GM18519 (cell line): Measurements from ENCODE around the gene JARID2.

Source experiments
- ATAC-seq: cut with Tn5 transposase; IDR thresholded peaks from one replicate; pipeline ENCODE4 v1.9.1; 2021; ENCODE audit warnings: mild to moderate bottlenecking, moderate library complexity; ENCODE audit not compliant: unreplicated experiment, low FRiP score

JARID2 gene

DNA sequence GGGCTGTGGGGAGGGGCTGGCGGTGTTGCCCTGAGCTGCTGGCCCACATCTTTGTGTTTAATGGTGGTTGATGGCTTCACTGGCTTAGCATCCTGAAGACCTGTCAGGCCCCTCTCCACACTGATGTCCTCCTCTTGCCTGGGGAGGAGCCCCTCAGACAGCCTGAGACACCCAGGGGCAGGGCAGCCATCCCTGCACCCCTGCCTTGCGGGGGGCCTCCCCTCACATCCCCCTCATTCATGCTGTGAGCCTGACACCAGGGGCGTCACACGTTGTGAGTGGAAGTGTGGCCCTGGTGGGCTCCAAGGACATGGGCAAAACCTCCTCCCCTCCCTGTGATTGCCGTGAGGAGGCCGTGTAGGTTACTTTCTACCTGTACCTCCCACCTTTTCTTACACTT is 264.3 kb downstream of the JARID2 start:
- ATAC-seq: no peak

- ATAC-seq: no peak
Measured at GRCh38 chr6:15510536-15511247, 264.8 kb downstream of the JARID2 start.

DNA sequence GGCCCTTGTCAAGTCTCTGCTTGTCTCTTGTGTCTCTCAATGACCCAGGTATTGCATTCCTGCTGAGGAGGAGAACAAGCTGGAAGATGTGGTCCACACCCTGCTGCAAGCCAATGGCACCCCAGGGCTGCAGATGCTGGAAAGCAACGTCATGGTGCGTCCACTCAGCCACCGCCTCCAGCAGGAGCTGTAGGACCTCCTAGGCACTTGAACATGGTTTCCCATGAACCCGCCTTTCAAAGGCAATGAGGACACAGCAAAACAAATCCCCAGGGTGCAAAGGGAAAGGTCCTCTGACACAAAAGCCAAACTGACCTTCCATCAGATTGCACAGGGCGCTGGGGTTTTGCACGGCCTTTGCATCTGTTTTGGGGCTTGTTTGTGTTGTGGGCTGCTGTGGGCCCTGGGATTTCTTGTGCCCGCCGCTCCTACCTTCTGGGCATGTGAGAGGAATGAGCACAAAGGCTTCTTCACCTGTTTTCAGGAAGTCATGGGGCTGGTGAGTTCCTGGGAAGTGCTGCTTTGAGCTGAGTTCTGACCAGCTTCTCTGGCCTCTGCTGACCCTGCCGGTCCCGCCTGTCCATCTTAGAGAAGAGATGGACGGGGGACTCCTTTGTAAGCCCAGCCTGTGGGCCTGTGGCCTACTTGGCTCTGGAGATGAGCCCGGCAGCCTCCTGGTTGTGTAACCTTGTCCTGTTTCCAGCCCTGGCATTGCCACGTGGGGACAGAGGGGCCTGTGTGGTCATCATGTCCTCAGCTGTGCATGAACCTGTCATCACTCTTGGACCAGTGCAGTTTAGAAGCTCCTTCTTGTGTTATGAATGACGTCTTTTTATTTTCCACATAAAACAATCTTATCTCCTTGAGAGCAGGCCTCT is 265.6 kb downstream of the JARID2 start:
- no peak for ATAC-seq

- no peak for ATAC-seq
Measured at GRCh38 chr6:15512126-15512525, 266.3 kb downstream of the JARID2 start.

DNA sequence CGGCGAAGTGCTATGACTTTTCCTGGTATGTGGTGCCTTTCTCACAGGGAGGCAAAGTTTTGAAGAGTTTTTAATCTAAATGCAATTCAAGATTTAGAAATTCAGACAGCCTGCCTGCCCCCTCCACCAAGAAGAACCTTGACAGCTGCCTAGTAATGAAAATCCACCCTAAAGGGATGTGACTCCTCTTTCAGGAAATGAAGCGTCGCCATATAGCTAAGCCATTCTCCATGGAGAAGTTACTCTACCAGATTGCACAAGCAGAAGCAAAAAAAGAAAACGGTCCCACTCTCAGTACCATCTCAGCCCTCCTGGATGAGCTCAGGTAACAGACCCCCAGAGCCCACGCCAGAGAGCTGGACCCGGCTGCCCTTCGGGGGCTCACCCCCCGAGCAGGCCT is 266.9 kb downstream of the JARID2 start:
- no peak for ATAC-seq

- ATAC-seq: no peak
Measured at GRCh38 chr6:15513131-15513771, 267.4 kb downstream of the JARID2 start.

DNA sequence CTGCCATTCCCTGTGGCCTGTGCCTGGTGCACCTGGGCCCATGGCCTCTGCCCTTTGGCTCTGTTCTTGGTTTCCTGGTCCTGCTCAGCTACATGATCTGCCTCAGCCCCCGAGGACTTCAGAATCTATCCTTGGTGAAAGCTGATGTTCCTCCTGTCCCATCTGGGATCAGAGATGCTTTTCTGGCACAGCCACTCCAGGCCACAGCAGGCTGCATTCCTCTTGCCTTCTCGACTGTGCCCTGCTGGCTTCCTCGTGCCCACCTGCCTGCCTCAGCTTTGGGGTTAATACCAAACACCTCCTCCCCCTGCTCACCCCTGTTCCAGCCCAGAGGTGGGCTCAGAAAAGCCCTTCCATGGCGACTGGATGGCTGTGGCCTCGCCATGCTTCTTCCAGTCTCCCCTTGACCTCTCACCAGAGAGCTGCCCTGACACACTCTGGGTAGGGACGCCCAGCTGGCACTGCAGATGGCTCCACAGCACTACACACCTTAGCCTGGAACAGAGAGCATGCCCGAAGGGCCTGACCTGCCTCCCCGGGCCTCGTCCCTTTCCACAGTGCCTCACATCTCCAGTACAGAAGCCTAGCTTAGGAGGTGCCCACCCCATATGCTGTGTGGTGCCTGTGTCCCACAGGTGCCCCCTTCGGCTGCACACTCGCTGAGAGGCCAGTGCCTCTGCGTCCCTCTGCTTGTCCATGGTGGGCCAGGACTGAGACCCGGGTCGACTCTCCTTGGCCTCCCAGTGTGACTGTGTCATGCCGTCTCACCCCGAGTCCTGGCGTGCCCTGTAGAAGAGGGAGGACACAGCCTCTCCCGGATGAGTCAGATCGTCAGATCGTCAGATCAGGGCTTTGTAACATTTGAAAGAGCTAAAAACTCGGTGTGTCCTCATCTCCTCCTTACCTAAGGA is 268.2 kb downstream of the JARID2 start:
- no peak for ATAC-seq

GRCh38 chr6:15515226-15515625 is 269.4 kb downstream of the JARID2 start:
- ATAC-seq: no peak

DNA sequence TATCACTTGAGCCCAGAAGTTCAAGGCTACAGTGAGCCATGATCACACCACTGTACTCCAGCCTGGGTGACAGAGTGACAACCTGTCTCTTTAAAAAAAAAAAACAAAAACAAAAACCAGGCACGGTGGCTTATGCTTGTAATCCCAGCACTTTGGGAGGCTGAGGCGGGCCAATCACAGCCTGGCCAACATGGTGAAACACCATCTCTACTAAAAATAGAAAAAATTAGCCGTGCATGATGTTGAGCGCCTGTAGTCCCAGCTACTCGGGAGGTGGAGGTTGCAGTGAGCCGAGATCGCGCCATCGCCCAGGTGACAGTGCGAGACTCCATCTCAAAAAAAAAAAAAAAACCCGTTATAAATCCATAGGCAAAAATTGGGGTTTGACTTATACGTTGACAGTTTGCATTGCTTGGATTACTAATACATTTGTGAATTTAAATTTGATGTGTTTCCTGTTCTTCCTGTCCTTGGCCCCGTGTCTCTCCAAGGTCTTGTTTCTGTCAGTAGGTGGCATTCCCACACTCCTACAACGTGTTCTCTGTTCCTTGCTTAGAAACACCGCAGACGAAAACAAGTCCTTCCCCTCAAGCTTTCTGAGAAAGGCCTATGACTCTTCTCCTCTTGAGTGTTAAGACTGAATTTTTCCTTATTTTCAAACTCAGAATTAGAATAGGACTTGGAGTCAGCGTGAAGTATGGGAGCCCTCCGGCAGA is 269.9 kb downstream of the JARID2 start:
- ATAC-seq: no peak

GRCh38 chr6:15516378-15516777 is 270.5 kb downstream of the JARID2 start:
- ATAC-seq: no peak

- ATAC-seq: no peak
Measured at GRCh38 chr6:15516923-15517560, 271.2 kb downstream of the JARID2 start.

GRCh38 chr6:15517600-15517999 is 271.7 kb downstream of the JARID2 start:
- no peak for ATAC-seq

GRCh38 chr6:15518057-15518456 is 272.2 kb downstream of the JARID2 start:
- ATAC-seq: no peak

DNA sequence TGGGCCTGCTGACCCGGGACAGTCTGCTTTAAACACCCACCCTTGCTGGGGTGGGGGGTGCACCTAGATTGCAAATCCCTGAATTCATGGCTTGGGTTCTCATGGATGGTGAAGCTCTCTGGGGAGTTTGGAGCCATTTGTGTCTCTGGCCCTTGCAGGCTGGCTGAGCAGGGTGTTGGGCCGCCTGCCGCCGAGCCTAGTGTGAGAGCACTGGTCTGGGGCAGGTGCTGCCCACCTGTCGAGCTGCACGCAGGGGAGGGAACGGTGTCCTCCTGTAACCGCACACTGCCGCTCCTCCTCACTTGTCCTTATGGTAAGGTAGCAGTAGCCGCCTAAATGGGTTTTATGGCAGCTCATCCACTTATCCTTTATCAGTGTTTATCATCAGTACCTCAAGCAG is 273.0 kb downstream of the JARID2 start:
- ATAC-seq: no peak

DNA sequence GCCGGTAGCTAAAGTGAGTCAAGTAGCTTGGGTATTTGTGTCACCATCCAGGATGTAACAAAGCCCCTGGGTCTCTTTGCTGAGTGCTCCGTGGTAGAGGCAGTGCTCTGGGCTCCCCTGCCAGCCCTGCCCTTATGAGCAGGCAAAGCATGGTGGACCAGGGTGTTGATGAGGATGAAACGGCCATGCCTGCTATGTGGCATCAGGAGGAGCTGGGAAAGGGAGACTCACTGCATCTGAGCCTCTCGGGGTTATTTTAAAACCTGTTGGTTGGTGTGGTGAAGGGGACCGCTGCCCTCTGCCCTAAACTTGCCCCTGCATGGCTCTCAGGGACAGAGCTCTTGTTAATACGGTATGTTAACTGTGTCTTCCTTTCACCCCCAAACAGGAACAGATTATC is 273.8 kb downstream of the JARID2 start:
- no peak for ATAC-seq

DNA sequence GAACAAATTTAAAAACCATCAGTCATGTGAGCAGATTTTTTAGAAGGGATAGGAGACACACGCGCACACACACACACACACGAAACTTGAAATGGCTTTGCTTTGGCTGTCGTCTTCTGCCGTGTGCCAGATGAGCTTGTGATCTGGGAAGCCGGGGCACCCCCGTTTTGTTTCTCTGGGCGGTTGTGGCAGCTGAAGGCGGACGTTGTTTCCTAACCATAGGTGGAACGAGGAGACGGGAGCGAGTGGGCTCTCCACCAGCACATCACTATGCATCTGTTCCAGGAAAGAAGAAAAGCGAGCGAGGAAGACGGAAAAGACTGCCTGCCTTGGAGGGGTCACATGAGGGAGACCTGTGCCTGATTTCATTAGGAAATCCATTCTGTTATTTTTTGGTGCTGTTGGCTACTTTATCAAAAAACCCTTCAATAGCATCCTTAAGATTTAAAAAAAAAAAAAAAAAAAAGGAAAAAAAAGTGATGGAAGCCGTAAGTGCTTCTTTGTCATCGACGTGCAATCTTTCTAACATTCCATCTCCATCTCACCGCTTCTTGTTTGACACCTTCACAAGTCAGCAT is 274.8 kb downstream of the JARID2 start:
- ATAC-seq: no peak

DNA sequence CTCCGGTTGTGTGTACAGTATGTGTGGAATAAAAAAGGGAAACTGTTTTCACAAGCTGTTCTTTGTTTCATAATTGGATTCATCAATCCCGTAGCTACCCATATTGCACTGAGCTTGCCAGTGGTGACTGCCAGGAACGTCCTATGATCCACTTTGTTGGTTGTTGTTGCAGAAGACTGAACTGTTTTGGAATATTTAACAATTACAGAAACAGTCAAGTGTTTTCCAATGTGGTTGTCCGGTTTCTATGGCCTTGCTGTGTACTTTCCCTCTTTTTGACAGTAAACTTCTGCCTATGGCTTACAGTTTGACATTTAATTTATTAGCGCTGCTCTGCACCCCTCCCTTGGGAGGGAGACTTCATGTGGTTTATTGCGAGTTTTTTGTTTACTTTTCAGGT is 275.7 kb downstream of the JARID2 start:
- no peak for ATAC-seq

- no peak for ATAC-seq
Measured at GRCh38 chr6:15522026-15522425, 276.2 kb downstream of the JARID2 start.

DNA sequence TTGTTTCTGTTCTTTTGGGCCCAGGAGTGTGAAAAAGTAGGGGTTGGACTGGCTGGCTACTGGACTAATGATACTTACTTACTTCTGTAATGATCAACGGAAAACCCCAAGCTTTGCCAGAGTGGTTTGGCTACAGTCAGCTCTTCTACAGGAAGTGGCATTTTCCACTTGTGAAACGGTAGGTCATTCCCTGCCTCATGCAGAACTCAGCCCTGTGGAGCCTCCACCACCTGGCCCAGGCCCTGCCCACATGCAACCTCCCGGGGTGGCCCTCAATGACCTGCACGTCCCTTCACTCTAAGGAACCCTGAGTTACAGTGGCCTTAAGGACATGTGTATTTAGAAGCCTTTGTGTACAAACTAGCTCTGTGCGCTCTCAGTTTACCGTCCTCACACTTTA is 276.6 kb downstream of the JARID2 start:
- no peak for ATAC-seq
